GM21526 (cell line): ENCODE measurements around the gene ADAM10.

Source experiments
- ATAC-seq: cut with Tn5 transposase; IDR thresholded peaks from one replicate; pipeline ENCODE4 v1.9.1; 2021; ENCODE audit warnings: moderate library complexity; ENCODE audit not compliant: unreplicated experiment, low FRiP score

ADAM10 gene

DNA sequence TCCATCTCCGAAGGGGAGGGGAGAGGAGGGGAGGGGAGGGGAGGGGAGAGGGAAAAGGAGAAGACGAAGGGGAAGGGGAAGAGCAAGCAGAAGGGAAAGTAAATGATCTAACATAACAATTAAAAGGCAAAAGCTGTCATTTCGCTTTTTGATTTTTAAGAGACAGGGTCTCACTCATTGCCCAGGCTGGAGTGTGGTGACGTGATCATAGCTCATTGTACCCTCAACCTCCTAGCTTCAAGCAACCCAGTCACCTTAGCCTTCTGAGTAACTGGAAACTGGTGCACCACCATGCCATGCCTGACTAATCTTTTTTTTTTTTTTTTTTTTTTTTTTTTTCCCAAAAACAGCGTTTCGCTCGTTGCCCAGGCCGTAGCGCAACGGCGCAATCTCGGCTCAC, 22.6 kb downstream of the ADAM10 start:
- ATAC-seq = no peak

DNA sequence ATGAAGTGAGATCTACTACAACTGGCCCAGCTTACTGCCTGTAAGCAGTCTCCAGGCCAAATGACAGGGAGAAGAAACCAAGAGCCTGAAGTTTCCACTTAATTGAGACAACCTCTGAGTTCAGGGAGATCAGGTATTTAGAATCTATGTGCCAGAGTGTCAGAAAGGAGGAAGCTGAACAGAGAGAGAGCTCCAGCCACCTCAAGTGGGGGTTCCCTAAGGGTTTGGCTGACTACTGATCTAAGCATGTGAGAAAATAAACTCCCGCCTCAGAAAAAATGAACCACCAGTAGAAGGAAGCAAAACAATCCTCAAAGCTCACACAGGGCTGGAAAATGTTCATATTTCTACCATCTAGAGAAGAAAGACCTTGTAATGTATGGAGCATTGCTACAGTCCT, 25.0 kb downstream of the ADAM10 start:
- no peak for ATAC-seq

DNA sequence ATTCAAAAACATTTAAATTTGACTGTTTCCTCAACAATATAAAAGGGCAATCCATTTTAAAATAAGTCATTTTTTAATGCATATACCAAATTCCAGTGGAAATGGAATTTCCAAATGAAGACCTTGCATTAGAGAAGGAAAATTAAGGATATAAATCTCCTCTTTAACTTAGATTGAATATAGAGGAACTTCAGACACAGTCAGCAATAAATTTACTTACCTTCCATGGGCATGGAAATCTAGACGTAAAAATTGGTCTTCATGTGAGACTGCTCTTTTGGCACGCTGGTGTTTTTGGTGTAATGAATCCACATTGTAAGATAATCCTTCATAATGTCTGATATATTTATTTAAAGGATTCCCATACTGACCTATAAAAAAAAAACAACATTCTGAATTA, 32.1 kb downstream of the ADAM10 start:
- no peak for ATAC-seq

DNA sequence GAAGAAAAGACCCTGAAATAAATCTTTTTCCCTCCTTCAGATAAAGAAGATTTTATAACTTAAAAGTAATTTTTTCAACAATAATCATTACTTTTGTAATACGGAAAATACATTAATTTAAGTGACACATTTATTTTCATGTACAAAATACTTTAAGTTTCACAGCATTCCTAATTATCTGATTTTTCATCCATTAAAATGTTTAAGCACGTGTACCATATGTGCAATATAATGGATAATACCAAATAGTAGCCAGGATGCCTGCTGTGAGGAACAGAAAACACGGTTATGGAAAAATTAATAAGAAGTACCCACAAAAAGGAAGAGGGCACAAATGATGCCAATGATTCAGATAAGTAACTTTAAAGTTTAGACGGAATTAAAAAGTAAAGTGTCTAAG, 33.5 kb downstream of the ADAM10 start:
- no peak for ATAC-seq

DNA sequence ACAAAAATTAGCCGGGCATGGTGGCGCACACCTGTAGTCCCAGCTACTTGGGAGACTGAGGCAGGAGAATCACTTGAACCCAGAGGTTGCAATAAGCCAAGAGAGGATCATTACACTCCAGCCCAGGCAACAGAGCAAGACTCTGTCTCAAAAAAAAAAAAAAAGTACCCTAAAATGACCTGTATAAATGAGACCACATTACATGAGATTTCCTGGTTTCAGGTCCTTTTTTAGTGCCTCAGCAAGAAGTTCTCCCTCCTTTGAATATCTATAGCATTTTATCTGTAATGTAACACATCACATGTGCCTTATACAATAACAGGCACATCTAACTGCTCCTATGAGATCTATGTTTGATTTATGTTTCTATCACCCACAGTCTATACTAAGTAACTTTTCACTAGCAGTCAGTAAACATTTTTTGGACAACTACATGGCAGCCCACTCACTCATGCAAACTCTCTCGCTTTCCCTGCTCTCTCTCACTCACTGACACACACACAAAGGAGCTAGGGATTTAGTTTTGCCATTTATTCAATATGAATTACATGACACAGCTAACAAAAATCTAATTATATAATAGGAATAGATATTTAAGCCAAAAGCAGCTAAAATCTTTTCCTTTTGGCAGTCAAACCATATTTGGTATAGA, 34.1 kb downstream of the ADAM10 start:
- ATAC-seq = no peak

DNA sequence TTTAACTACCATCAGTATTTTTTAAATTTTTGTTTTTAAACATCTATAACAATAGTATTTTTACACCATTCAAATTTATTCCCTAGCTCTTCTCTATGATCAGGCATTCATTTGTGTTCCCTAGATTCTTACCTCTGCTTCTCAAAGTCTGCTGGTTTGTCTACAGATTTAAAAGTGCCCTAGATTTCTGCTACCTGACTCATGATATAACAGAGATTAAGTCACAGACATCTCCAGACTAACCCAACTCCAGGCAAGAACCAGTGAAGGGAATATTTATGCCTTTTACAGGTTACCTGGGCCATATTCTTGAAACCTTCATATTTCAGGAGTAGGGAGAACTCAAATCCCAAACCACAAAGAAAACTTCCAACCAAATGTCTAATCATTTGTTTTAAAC, 38.8 kb downstream of the ADAM10 start:
- no peak for ATAC-seq

DNA sequence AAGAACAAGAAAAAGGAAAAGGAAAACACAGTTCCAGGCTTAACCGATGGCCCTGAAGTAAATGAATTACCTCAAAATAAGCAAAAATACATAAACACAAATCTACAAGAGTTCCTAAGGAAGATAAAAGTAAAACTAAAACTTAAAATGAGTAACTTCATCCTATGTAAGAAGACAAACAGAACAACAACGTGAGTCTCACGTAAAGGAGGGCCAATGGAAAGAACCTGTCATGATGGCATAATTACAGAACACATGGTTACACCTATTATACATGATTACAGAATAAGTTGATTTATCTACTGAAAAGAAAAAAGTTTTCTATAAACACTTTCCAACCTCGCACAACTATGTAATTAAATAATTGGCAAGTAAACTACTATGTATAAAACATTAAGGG, 42.1 kb downstream of the ADAM10 start:
- no peak for ATAC-seq

DNA sequence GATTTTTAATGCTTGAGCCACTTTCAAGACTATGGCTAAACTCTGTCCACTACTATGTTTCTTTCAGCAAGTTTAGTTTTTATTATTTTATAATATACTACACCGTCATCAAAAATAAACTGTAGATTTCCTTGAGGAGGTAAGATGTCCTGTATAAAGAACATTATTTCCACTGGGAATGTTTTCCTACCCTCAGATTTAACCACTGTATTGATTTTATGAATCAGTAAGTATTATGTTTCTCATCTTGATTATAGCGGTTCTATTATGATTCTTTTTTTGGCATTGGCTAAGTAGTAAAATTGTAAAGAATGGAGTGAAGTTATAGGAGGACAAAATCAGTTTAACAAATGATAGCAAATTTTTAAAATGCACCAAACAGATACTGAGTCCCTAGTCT, 44.4 kb downstream of the ADAM10 start:
- no peak for ATAC-seq

DNA sequence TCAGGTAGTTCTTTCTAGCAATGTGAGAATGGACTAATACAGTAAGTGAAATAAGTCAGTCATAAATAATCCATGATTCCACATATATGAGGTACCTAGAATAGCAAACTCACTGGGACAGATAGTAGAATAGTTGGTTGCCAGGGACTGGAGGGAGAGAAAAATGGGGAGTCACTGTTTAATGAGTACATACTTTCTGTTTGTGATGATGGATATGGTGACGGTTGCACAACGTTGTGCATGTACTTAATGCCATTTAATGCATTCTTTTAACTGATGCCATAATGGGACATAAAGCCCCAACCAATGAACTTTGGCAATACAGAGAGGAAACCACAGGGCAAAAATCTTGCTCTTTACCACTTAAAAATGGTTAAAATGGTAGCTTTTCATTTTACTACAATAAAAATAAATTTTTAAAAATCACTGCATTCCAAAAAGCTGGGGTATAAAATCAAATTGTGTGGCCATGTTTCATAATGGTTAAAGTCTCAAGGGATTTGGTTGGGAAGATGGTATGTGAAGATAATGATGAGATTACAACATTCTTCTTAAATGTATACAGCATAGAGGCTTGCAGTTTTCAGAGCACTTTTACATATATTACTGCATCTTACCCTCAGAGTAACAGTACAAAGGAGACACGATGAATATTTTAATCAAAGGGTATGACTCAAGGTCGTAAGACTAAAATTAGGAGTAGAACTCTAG, 45.2 kb downstream of the ADAM10 start:
- no peak for ATAC-seq

DNA sequence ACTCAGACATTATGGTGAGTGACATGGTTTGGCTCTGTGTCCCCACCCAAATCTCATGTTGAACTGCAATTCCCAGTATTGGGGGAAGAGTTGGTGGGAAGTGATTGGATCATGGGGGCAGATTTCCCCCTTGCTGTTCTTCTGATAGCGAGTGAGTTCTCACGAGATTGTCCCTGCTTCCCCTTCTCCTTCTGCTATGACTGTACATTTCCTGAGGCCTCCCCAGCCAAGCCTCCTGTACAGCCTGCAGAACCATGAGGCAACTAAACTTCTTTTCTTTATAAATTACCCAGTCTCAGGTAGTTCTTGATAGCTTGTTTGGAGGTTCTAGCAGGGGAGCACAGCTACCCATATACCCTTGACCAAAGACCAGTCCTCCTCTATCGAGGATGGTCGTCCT, 45.9 kb downstream of the ADAM10 start:
- ATAC-seq = no peak

DNA sequence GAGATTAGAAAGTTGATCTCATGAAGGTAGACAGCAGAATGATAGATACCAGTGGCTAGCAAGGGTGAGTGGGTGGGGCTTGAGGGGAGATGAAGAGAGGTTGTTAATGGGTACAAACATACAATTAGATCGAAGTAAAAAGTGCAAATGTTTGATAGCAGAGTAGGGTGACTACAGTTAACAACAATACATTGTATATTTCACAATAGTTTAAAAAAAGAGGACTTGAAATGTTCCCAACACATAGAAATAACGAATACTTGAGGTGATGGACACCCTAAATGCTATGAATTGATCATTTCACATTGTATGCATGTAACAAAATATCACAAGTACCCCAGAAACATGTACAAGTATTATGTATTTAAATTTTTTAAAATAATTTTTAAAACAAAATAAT, 47.3 kb downstream of the ADAM10 start:
- no peak for ATAC-seq

DNA sequence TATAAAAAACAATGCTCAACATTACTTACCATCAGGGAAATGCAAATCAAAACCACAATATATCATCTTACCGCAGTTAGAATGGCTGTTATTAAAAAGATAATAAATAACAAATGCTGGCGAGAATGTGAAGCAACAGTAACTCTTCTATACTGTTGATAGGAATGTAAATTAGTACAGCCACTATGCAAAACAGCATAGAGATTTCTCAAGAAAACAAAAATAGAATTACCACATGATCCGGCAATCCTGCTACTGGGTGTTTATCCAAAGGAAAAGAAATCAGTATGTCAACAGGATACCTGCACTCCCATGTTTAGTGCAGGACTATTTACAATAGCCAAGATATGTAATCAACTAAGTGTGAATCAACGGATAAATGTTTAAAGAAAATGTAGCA, 48.1 kb downstream of the ADAM10 start:
- no peak for ATAC-seq

DNA sequence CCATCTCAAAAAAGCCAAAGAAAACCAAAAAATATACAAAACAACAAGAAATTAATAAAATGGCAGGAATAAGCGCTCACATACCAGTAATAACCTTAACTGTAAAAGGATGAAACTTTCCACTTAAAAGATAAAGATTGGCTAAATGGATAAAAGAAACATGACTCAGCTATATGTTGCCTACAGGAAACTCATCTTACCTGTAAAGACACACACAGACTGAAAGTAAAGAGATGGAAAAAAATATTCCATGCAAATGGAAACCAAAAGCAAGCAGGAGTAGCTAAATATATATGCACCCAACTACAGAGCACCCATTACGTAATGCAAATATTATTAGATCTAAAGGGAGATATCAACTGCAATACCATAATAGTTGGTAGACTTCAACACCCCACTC, 49.7 kb downstream of the ADAM10 start:
- no peak for ATAC-seq

DNA sequence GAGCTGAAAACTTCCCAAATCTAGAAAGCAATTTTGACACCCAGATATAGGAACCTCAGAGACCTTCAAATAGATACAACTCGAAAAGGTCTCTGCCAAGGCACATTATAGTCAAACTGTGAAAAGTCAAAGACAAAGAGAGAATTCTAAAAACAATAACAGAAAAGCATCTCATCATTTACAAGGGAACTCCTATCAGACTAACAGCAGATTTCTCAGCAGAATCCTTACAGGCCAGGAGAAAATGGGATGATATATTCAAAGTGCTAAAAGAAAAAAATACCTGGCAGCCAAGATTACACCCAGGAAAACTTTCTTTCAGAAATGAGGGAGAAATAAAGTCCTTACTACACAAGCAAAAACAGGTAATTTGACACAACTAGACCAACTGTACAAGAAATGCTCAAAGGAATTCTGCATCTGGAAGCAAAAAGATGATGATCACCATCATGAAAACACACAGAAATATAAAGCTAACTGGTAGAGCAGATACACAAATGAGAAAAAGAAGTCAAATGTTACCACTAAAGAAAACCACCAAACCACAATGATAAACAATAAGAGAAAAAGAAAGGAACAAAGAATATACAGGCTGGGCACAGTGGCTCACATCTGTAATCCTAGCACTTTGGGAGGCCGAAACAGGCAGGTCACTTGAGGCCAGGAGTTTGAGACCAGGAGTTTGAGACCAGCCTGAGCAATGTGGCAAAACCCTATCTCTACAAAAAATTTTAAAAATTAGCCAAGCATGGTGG, 50.4 kb downstream of the ADAM10 start:
- no peak for ATAC-seq

DNA sequence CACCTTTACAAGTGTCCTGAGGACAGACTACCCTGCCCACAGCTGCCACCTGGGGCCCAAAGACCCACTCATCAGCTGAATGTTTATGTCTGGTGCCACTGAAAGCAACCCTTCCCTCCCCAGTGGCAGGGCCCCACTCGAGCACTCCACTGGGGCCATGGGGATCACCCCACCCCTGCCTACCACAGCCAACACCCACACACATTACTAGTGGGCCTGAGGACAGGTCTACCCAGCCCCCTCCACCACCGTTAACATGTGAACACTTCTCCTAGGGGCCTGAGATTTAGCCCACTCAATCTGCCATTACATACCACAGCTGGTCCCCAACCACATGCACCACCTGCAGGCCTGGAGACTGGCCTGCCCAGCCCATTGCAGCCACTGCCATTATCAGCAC, 52.3 kb downstream of the ADAM10 start:
- no peak for ATAC-seq

DNA sequence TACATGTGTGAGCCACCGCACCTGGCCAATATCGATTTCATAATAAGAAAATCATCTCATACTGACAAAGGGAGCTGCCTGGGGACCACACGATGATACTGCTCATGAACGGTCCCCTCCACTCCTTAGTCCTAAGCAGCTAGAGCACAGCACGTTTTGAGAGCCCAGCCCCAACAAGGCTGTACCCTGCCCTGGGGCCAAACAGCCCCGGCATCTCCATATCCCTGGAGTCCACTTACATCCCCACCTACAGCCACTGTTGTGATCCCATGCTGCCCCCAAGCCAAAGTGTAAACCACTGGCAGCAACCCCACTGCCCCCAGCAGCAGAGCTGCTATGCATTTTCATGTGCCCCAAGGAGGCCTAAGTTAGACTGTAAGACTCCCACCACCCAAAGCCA, 52.8 kb downstream of the ADAM10 start:
- no peak for ATAC-seq

DNA sequence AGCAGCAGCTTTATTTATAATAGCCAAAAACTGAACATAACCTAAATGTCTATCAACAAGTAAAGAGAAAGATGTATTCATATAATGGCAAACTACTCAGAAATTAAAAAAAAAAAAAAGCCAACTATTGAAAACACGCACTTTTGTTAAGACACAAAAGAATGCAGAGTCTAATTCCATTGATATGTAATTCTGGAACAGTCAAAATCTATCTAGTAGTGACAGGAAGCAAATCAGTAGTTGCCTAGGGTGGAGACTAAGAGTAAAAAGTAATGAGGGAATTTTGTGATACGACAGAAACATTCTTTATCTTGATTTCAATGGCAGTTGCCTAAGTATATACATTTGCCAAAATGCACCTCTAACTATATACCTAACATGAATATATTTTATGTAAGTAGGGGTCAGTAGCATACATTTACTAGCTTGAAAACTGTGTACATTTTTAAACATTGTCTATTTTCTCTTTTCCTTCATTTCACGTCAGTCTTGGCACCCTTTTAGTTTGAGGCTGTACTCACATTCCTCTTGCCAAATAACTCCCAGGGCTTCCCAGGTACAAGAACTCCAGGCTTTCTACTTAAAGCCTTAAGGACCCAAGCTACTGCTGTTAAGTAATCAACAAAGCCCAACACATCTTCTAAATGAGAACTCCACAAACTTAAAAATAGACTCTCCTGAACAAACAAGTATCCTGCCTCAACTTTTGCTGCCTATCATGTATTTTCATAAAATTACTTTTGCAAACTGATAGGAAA, 54.7 kb downstream of the ADAM10 start:
- ATAC-seq = no peak

DNA sequence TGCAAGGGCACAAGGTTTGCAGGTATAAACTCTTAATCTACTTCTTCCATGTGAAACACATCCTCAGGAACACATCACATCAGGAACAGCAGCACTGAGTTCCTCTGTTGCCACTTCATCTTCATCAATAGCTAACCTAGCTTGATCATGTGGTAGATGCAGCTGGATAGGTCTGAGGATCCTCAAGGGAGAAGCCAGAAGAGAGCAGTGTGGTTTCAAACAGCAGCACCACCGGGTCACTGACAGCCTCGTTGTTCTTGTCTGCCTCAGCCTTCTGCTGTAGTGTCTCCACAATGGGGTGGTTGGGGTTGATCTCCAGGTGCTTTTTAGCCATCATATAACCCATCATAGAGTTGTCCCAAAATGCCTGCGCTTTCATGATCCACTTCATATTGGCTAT, 58.8 kb downstream of the ADAM10 start:
- no peak for ATAC-seq

DNA sequence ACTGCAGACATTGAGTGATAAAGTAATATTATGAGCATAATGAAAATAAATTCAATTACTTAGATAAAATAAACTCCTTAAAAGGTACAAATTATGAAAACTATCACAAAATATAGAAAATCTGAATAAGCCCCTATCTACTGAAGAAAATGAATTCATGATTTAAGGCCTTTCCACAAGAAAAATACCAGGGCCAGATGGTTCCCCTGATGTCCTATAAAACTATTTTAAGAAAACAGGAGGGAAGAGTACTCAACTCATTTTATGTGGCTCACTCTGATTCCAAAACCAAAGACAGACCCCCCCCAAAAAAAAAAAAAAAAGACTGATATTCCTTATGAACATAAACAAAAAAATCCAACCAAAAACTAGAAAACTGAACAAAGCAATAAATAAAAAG, 59.9 kb downstream of the ADAM10 start:
- ATAC-seq = no peak

DNA sequence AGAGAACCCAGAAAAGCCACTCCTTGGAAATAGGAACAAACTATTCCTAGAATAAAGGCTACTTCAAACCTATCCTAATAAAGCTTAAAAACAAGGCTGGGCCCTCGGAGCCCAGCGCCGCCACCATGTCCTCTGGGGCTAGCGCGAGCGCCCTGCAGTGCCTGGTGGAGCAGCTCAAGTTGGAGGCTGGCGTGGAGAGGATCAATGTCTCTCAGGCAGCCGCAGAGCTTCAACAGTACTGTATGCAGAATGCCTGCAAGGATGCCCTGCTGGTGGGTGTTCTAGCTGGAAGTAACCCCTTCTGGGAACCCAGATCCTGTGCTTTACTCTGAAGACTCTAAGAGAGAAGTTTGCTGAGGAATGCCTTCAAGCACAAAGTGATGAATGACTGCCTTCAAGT, 63.2 kb downstream of the ADAM10 start:
- no peak for ATAC-seq

DNA sequence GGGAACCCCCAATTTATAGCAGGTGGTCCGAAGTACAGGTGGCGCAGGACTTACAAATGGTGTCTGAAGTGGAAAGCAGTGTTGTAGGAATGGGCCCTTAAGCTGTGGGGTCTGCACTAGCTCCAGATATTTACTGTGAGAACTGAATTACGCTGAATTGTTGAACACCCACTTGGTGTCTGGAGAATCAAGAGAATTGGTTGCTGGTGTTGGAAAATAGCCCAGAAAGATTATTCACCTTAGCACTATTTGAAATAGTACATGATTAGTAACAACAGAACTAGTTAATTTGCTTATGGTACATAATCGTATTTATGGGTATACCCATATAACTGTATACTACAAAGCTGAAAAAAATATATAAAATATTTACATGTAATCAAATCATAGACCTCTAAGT, 64.8 kb downstream of the ADAM10 start:
- no peak for ATAC-seq
